Body of pancreas (tissue), 4 donors: ENCODE measurements around the gene MAPKAPK2.

Experiments
- POLR2A ChIP-seq, 3 donors: fragments of 450-650 bp; IDR thresholded peaks; one replicate each; pipeline ENCODE4 v1.6.1; 2016; ENCODE audit warnings: antibody characterized with exemption in 3 of 3, mild to moderate bottlenecking in 2 of 3
- TF ChIP-seq, protein P1 (sequence below), 7 experiments: fragments of 450-650 bp in 4 of 7; fragments of 200-600 bp in 3 of 7; sonication (generic) in 3 of 7; IDR thresholded peaks; one replicate each; pipeline ENCODE4 v1.5.1; 2016 to 2019; ENCODE audit warnings: antibody characterized with exemption in 7 of 7

DNA sequence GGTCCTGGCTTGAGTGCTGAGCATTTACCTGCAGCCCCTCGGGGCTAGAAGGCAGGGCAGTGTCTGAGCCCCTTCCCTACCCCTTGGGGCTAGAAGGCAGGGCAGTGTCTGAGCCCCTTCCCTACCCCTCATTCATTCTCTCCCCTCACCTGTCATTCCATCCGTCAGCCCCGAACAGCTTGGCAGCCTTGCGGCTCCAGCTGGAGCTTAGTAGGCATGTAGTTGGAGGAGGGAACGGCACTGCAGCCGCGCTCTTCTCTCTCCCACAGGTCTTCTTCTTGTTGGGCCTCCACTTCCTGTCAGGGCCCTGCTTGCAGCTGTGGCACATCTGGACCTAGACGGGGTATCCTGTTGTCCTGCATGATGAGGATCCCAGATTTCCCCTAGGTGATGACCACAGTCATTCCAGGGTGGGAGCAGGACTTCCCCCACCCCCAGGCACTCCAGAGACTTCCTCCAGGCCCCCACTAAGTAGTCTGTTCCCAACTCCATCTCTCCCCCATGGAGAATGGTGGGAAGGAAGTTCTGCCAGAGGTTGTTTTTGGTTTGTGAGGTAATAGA is 22.2 kb downstream of the MAPKAPK2 start:
- TF ChIP-seq, protein P1, sequence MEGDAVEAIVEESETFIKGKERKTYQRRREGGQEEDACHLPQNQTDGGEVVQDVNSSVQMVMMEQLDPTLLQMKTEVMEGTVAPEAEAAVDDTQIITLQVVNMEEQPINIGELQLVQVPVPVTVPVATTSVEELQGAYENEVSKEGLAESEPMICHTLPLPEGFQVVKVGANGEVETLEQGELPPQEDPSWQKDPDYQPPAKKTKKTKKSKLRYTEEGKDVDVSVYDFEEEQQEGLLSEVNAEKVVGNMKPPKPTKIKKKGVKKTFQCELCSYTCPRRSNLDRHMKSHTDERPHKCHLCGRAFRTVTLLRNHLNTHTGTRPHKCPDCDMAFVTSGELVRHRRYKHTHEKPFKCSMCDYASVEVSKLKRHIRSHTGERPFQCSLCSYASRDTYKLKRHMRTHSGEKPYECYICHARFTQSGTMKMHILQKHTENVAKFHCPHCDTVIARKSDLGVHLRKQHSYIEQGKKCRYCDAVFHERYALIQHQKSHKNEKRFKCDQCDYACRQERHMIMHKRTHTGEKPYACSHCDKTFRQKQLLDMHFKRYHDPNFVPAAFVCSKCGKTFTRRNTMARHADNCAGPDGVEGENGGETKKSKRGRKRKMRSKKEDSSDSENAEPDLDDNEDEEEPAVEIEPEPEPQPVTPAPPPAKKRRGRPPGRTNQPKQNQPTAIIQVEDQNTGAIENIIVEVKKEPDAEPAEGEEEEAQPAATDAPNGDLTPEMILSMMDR (IDR thresholded peaks at IDR 0.05), result no peak
- no peak for TF ChIP-seq POLR2A (IDR thresholded peaks at IDR 0.05)
